Smooth muscle cell of the brain vasculature (primary cell): ENCODE measurements around the gene ABCB8.
A peak's percentile ranks its signal among the peaks of the same experiment; 100 is the strongest.

Source experiments
- DNase-seq: peaks from one replicate; pipeline ENCODE4 v3.0.0-alpha.2; 2012; ENCODE audit warnings: low read depth, low spot score

The ABCB8 gene

DNA sequence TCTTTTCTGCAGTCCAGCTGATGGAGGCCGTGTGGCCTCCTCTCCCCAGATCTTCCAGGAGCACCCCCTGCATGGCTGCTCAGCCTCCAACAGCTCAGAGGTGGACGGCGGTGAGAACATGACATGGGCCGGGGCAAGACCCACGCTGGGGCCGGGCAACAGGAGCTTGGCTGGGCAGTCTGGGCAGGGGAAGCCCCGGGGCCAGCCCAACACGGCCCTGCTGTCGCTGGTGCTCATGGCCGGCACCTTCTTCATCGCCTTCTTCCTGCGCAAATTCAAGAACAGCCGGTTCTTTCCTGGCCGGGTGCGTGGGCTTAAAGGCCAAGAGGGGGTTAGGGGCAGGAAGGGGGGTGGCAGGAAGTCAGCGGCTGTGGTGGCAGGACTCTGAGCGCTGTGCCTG is 45.7 kb downstream of the ABCB8 start:
- no peak for DNase-seq

DNA sequence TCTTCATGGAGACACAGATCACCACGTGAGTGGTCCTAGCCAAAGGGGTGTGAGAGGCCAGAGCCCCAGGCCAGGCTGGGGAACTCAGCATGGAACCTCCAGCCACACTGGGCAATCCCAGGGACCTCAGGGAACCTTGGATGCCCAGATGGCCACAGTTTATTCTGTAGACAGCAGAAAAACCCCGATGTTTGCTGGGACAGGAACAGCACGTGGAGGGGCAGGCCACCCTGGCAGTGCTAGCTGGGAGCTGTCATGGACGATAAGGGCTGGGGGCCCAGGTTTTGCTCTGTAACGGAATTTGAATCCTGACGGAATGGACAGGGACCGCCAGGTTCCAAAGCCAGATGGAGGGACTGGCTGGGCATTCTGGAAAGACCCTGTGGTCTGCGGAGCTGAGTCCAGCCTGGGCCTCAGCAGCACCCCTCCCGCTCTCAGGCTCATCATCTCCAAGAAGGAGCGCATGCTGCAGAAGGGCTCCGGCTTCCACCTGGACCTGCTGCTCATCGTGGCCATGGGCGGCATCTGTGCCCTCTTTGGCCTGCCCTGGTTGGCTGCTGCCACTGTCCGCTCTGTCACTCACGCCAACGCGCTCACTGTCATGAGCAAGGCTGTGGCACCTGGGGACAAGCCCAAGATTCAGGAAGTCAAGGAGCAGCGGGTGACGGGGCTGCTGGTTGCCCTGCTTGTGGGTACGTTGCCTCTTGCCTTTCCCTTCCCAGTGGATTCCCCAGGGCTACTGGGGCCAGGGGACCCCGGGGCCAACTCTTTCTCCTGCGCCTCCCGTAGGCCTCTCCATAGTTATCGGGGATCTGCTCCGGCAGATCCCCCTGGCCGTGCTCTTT is 46.8 kb downstream of the ABCB8 start:
- DNase-seq: no peak

DNA sequence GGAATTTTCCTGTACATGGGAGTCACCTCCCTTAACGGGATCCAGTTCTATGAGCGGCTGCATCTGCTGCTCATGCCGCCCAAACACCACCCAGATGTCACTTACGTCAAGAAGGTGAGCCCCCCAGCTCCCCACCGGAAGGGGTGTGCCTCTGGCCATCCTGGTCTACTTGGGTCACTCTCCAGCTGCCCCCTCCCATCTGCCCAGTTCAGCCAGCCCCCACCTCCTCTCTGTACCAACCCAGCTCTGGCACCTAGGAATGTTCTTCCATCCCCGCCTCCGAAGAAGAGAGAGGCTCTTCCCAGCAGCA is 47.4 kb downstream of the ABCB8 start:
- DNase-seq: no peak

DNA sequence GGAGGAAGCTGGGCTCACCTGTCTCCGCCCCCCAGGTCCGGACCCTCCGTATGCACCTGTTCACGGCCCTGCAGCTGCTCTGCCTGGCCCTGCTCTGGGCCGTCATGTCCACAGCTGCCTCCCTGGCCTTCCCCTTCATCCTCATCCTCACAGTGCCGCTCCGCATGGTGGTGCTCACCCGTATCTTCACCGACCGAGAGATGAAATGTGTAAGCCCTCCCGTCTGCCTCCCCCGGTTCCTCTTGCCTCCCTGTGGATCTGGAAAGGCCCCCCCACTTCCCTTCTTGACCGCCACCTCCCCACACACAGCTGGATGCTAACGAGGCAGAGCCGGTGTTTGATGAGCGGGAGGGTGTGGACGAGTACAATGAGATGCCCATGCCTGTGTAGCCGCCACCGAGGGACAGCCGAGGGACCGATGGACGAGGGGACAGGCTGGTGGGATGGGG is 47.8 kb downstream of the ABCB8 start:
- DNase-seq: no peak

DNA sequence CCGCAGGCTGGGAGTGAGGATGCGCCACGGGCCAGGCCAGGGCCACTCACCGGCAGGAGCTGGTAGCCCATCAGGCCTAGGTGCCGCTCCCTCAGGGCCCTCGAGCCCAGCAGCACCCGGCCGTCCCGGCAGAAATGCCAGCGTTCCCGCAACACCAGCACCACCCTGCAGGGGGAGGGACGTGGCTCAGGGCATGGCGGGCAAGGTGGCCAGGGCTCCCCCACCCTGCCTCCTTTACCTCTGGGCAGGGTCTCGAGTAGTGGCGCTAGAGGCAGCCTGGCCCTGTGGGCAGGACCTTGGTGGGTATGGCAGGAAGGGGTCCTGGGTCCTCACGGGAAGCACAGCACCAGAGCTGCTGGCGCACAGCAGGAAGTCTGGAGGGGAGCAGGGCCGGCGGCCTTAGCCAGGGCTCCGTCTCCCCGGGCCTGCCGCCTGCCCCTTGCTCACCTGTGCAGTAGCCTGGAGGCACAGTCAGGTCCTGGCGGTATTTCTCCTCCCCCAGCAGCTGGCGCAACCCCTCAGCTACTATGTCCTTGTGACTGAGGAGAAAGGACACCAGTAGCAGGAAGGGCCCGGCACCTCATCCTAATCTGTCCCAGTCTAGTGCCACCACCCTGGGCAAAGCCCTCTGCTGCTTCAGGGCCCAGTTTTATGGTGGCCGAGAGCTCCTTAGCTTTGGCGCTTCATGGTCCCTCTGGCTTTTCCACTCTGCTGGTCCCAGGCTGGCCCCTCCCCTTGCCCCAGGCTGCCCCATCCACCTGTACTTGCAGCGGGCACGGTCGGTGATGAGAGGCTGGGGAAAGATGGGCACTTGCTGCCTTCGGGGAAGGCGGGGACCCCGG is 48.8 kb downstream of the ABCB8 start:
- DNase-seq: no peak

DNA sequence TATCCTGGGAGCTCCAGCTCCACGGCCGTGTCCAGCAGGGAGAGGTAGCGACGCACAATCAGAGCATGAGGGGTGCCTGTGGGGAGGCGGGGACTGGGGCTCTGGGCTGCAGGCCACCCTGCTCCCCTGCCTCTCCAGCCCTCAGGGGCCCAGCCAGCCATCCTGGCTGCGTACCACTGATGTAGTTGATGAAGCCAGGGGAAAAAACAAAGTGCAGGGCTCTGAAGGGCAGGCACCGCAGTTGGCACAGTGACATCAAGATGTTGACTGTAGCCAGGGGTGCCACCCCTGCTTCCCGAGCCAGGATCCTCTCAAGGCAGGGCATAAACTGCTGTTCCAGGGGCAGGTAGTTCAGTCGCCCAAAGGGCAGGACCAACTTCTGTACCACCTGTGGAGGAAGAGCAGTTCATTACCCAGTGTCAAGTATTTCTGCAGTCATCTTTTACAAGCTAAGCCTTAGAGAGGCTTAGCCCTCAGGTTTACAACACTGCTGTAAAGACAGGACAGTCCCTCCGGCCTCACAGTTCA is 49.5 kb downstream of the ABCB8 start:
- no peak for DNase-seq

DNA sequence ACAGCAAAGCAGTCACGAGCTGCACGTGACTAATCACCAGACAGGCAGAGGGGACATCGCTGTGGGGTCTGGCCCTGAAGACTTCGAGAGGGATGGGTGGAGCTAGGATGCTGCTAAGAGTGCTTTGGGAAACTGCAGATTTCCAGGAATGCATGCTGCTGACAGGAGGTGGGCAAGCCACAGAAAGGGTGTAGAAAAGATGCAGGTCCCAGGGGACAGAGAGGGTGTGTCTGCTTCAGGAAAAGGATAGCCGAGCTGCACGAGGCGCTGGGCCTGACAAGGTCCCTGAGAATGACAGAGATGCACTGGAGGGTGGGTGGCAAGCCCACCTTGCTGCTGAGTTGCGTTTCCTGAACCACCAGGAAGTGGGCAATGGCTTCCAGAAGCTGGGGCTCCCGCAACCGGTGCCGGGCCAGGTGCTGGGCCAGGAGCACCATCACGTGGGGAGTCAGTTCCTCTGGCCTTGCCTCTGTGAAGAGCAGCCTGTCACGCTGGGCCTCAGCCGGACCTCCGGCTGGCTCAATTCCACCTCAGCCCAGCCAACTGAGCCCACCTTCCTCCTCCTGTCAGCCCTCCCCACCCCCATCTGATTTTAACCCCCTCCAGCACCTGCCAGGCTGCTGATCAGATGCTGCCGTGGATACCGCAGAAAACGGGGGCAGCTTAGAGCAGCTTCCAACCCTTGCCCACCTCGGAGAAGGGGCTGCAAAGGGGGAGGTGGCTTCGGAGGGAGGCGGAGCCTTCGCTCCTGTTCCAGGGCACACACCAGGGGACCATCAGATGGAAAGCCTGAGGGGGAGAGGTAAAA is 50.2 kb downstream of the ABCB8 start:
- DNase-seq: no peak

DNA sequence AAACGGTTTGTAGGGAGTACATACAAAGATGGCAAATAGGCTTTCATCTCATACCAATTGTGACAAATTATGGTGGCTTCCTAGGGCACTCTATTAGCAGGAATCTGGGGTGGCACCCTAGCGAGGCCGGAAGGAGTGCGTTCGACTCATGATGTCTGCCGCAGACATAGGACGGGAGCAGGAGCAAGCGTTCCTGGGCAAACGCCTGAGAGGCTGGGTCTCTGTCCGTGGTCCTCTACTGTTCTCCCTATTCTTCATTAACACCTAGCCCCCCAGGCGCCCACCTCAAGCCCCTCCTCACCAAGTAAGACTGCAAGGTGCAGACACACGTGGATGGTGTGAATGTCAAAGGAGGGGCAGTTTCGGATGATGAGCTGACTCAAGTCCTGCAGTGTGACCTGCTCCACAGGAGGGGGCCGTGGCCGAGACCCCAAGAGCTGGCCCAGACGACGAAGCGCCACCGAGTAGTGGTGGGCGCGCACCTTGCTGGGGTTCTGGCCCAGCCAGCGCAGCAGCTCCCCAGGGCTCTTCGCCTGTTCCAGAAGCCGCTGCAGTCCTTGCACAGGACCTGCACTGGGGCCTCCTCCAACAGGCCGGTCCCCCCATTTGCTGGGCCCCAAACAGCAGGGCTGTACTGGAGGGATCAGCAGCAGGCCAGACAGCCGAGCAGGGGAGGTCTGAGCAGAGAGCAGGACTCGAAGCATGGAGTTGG is 51.1 kb downstream of the ABCB8 start:
- DNase-seq: no peak

DNA sequence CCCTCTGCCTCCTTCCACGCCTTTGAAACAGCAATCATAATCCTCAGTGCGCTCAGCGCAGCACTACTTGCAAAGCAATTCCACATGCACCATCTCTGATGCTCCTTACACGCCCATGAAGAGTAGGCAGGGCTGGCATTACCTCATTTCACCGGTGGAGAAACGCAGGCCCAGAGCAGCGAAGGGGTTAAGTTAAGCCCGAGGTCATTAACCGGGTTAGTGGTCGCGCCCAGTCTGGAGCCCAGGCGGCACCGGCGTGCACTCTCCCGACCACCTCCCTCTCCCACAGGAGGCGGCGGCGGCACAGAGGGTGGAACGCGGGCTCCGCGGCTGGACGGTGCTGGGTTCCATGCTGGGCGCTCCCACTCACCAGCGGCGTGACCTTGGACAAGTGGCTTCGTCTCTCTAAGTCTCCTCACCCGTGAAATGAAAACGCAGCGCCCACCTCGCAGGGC is 51.8 kb downstream of the ABCB8 start:
- no peak for DNase-seq

DNA sequence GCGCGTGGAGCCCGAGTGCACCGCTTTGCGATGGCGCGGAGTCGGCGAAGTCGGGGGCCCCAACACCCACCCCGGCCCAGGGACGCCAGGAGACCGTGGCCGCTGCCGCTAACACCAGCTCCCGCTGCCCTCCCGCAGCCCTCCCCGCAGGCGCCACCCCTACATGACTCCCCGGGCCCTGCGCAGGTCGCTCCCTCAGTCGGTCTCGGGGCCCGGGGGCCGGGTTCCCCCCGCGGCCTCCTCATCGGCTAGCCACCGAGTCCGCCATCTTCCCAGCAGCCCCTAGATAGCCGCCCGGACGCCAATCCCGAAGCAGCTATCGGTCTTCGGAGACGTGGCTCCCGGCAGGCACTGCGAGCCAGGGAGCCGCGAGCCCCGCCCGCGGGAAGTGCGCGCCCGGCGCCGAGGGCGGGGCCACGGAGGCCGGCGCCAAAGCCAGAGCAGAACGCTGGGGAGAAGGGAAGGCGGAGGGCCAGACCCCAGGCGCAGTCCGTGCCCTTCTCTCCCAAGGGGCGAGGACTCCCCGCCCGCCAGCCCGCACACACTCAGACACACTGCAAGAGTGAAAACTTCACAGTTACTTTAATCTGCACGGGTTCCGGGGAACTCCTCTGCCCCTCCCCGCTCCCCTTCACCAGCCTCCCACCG is 52.4 kb downstream of the ABCB8 start, which contains the start of gene FASTK:
FASTK (minus strand) TSS at position 288 of the 648 bp plus-strand sequence; CDS start at position 245, 43 bp downstream.
- peak; percentile 65 for DNase-seq

DNA sequence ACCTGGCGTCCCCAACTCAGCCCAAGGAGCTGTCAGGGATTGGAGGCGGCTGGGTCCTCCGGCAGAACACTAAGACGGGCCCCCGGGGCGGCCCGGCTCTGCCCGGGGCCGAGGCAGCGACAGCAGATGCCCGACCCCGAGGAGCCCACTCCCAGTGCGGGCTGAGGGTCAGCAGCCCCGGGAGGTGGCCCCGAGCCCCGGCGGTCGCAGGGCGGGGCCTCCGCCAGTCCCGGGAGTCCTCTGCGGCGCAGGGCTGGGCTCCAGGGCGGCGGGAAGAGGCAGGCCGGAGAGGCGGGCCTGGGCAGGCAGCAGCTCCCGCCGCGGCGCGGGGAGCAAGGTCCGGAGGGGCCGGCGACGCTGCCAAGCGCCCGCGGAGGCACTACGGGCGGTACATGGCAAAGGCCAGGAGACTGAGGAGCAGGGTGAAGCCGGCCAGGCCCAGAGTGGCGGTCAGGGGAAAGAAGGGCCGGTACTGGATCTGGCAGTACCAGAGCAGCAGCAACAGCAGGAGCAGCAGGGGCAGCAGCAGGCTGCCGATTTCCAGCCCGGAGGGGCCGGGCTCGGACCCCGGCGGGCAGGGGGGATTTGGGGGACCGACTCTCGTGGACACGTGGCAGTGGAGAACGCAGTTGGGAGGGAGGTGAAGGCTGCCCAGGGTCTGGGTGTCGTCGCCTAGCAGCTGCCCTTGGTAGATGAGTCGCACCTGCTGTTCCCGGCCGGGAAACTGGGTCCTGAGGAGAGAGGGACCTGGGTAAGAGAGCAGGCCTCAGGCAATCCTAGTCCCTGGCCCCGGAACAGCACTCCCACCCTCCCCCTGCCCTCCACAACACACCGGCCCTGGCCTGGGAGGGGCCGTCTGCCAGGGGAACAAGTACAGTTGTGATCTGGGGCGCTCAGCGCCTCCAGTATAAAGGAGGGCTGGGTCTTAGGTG is 53.2 kb downstream of the ABCB8 start:
- DNase-seq: no peak

DNA sequence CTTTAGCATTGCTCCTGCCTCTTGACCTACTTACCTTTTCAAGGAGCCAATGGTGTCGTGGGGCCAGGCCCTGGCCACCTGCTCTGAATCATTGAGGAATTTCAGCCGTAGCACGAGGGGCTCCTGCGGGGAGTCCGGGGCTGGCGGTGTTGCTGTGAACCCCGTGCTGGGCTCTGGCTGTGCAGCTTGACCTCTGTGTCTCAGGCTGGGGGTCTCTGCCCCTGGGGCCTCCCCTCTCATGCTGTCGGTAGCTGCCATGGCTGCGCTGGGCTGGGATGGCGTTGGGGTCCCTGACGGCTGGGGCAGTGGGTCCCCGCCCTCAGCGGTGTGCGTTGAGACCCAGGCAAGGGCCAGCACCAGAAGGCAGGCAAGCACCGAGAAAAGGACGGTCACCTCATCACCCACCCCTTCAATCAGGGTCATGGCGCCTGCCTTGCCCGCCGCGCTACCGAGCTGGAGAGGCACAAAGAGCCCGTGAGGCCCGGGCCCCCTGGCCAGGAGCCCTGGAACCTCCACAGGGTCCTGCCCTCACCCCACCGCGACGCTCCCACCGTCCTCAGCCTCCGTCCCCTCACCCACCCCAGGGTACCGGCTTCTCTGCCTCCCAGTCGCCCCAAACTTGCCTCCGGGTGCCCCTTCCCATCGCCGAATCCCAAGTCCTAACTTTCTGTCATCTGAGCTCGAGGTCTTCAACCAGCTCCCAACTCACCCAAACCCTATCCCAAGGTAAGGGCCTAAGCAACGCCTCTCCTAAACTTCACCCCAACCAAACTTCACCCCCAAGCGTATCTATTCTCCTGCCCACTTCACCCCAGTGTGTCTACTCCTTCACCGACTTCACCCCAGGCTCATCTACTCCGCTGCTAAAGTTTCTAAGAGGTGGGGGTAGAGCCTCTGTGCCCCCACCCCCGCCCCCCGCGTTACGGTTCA is 54.2 kb downstream of the ABCB8 start:
- DNase-seq: no peak

DNA sequence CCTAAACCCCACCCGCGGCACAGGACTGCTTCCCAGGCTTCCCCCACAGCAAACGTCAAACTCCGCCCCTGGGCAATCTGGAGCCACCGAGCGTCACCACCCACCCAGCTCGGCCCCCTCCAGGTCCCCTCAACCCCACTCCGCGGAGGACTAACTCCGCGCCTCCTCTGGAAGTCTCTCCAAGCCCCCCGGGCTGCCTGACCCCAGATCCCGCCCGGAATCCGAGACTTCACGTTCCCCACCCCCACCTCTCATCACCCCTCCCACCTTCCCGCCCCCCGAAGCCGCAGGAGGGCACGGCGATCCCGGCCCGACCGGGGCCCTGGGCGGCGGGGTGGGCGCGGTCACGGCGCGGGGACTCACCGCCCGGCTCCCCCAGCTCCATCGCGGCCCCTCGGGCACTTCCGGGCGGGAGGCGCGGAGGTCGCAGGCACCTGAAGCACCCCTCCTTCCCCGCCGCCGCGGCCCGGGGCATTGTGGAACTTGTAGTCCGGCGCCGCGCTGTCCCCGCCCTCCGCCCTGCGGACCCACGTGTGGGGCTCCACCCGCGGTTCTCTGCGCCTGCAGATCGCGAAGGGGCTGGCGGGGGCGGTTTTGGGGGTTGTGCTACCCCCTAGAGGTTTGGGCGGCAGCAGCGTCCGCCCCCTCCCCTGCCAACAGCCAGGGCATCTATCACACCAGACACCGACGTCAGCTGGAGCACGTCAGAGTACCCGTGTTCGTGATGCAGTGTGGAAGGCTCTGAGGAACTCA is 55.0 kb downstream of the ABCB8 start, which contains the start of gene TMUB1:
TMUB1 (minus strand) TSS at position 423 of the 753 bp plus-strand sequence. CDS start 930 bp downstream, outside the sequence.
- no peak for DNase-seq

DNA sequence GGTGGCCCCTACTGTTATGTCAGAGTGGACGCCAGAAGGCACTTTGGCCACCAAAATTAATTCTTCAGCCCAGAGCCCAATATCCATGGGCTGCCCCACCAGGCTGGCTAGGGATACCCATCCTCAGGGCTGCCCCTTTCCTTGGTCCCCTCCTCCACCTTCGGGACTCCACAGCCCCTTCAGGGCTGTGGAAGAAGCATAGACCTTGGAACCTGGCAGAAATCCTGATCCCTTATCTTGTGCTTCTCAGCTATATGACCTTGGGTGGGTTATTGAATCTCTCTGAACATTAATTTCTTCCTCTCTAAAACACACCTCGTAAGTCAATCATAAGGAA is 55.5 kb downstream of the ABCB8 start:
- no peak for DNase-seq

DNA sequence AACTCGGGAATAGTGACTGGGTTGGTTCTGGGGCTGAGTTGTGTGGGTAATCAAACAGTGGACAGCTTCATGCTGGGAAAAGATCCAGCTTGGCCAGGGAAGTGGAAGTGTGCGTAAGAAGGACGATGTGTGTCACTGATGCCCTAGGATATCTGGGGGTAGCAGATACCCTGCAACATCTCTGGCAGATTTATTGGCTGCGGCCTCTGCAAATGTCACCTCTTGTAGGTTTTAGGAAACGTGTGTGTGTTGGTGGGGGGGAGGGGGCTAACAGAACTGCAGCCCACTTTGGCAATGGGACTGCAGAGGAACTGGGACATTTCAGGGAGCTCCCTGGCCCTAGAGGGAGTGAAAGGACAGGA is 57.1 kb downstream of the ABCB8 start:
- DNase-seq: no peak

DNA sequence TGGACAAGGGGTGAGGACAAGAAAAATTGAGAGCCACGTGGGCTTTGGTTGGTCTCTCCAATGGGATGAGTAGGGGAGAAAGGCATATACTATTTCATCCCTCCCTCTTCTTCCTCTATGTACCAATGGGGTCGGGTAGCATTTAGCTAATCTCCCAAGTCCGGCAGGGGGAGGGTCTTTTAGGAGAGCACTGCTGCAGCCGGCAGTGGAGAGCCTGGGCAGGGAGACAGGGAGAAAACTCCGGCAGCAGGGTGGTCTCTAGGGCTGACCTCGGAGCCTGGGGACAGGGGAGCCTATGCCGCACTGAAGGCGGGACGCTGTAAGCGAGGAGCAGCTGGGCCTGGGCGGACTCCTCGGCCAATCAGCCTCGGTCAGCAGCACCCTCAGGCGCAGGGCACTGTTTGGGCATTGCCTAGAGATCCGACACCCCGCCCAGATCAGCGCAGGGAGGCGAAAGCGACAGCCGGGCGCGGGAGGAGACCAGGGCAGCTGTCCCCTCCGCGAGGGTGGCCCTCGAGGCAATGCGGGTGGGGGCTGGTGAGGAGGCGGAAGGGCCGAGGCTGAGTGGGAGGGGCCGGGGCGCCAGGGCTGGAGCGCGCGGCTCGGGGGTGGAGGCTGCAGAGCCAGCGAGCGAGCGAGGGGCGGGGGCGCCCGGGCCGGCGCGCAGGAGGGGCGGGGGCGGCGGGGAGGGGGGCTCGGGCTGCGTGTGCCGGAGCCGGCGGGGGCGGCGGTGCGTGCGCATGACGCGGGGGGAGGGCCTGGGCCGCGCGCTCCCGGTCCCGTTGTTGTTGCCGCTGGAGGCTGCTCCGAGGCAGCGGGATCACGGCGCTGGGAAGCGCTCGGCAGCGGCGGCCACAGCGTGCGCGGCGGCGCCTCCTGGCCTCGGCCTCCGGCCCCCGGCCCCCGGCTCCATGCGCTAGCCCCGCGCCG is 57.7 kb downstream of the ABCB8 start, which contains the start of gene AGAP3:
AGAP3 (plus strand) TSS at position 785 of the 930 bp plus-strand sequence. CDS start 267 bp downstream, outside the sequence.
- DNase-seq: peak; percentile 40
